Motor neuron (in vitro differentiated cells): Measurements from ENCODE around the gene SAMD7. TPM values are rescaled to one million over a fixed set of nuclear protein-coding genes. Genes with fewer than 3 reads are reported as not detected.

ENCODE experiments used
- ATAC-seq, 8 experiments: fragments of 200-7000 bp; cut with Tn5 transposase; replicated peaks in 6 of 8; 2 replicates each; pipeline ENCODE4 v1.8.0; 2021; ENCODE audit warnings: mild to moderate bottlenecking in 8 of 8, moderate library complexity in 8 of 8
- H3K27ac ChIP-seq, 2 donors: fragments of 250-450 bp; sonication (Bioruptor Pico); 2 replicates each; pipeline ENCODE4 v1.9.0; 2021; ENCODE audit warnings: antibody characterized with exemption in 2 of 2, mild to moderate bottlenecking in 2 of 2, moderate library complexity in 1 of 2
- H3K4me1 ChIP-seq, 2 donors: fragments of 250-450 bp; sonication (Bioruptor Pico); replicated peaks in 1 of 2; 2 replicates each; pipeline ENCODE4 v1.6.1; 2021; ENCODE audit warnings: antibody characterized with exemption in 2 of 2, mild to moderate bottlenecking in 2 of 2, moderate library complexity in 1 of 2
- H3K4me3 ChIP-seq, 5 donors: fragments of 250-450 bp; sonication (Bioruptor Pico); 2 replicates each; pipeline ENCODE4 v1.9.0; 2021; ENCODE audit warnings: antibody characterized with exemption in 5 of 5, mild to moderate bottlenecking in 5 of 5, moderate library complexity in 4 of 5
- WGBS, 10 experiments: fragments of 450-650 bp; shearing (Covaris generic); methylation state at CpG; one replicate each; pipeline ENCODE4 v1.0.0; 2022; 5-methylcytosine and 5-hydroxymethylcytosine counted together
- in situ Hi-C, 9 experiments: fragments of 400-800 bp; cut with MboI; loops; one replicate each; pipeline ENCODE4 v1.15.0; 2021; ENCODE audit warnings: low sequenced_read_pairs in 9 of 9, low pct_unique_long_range_greater_than_20kb in 2 of 9; ENCODE audit not compliant: unreplicated experiment in 9 of 9
- total RNA-seq, 8 experiments: library from RNA; unstranded; fragments of 300-600 nt; gene quantifications; 2 replicates each; pipeline versions ENCODE4 v1.2.3 to v1.2.4, GENCODE V29; 2022

SAMD7 gene
- total RNA-seq, 8 experiments from 2014 or later = 0.08 to 0.19 (median 0.10) TPM; not detected in 5

GRCh38 chr3:169880576-169881250, 30.7 kb upstream of the SAMD7 start:
- Histone ChIP-seq H3K27ac (no peak overlapping the region), H3K4me3 (no peak overlapping the region), H3K4me1 (no peaks in the 10 kb centered on the region)
- 6 to 100% (median 60%) methylated on average over 1 to 3 of the region's 4 CpGs; no CpG with 5 or more reads in 3 of the 10 experiments for WGBS, 10 experiments
- in situ Hi-C loops = no loop called here
- ATAC-seq = no peak

- Histone ChIP-seq H3K4me1 (no peaks in the 10 kb centered on the region), H3K27ac (no peak overlapping the region), H3K4me3 (no peak overlapping the region)
- 0 to 100% (median 77%) methylated on average over 1 to 5 of the region's 5 CpGs; no CpG with 5 or more reads in 4 of the 10 experiments for WGBS, 10 experiments
- in situ Hi-C loops = no loop called here
- ATAC-seq = no peak
Observed at GRCh38 chr3:169886671-169887070, 24.7 kb upstream of the SAMD7 start.

- 20 to 80% (median 73%) methylated on average over 1 to 6 of the region's 7 CpGs; no CpG with 5 or more reads in 2 of the 10 experiments for WGBS, 10 experiments
- no peak overlapping the region for H3K4me3 ChIP-seq
- no peaks in the 10 kb centered on the region for H3K4me1 ChIP-seq
- in situ Hi-C loops = no loop called here
- no peak for ATAC-seq
- no peak overlapping the region for H3K27ac ChIP-seq
Observed at GRCh38 chr3:169891886-169892285, 19.5 kb upstream of the SAMD7 start.

- no peak overlapping the region for H3K27ac ChIP-seq
- ATAC-seq = no peak
- in situ Hi-C loops = no loop called here
Observed at GRCh38 chr3:169894110-169894509, 17.3 kb upstream of the SAMD7 start.

GRCh38 chr3:169895072-169895471, 16.3 kb upstream of the SAMD7 start:
- Histone ChIP-seq H3K4me1 (no peaks in the 10 kb centered on the region), H3K4me3 (no peak overlapping the region), H3K27ac (no peak overlapping the region)
- no peak for ATAC-seq
- 54 to 100% (median 62%) methylated on average over 1 to 6 of the region's 6 CpGs; no CpG with 5 or more reads in 3 of the 10 experiments for WGBS, 10 experiments
- in situ Hi-C loops = no loop called here

More at GRCh38 chr3:169894110-169894509, 17.3 kb upstream of the SAMD7 start:
- 40 to 90% (median 73%) methylated on average over 2 to 7 of the region's 7 CpGs; no CpG with 5 or more reads in 2 of the 10 experiments for WGBS, 10 experiments
- H3K4me1 ChIP-seq = no peaks in the 10 kb centered on the region
- H3K4me3 ChIP-seq = no peak overlapping the region

GRCh38 chr3:169897284-169897683, 14.1 kb upstream of the SAMD7 start:
- H3K4me3 ChIP-seq = no peak overlapping the region
- H3K27ac ChIP-seq = no peak overlapping the region
- H3K4me1 ChIP-seq = no peaks in the 10 kb centered on the region
- no peak for ATAC-seq
- in situ Hi-C loops = no loop called here
- 40 to 100% (median 100%) methylated on average over 1 of the region's 1 CpG; no CpG with 5 or more reads in 3 of the 10 experiments for WGBS, 10 experiments

GRCh38 chr3:169901453-169901852, 9.9 kb upstream of the SAMD7 start:
- Histone ChIP-seq H3K4me1 (no peaks in the 10 kb centered on the region), H3K27ac (no peak overlapping the region), H3K4me3 (no peak overlapping the region)
- in situ Hi-C loops = no loop called here
- no peak for ATAC-seq
- WGBS, 10 experiments = 0 to 83% (median 57%) methylated on average over 1 of the region's 1 CpG; no CpG with 5 or more reads in 1 of the 10 experiments

- Histone ChIP-seq H3K27ac (no peak overlapping the region), H3K4me3 (no peak overlapping the region), H3K4me1 (no peaks in the 10 kb centered on the region)
- in situ Hi-C loops = no loop called here
- no peak for ATAC-seq
- WGBS, 10 experiments = 58 to 96% (median 69%) methylated on average over 1 to 6 of the region's 6 CpGs
Observed at GRCh38 chr3:169905404-169905803, 6.0 kb upstream of the SAMD7 start.

- ATAC-seq = peak in 2 of 8 experiments; percentile 24 to 38
- Histone ChIP-seq H3K4me3 (no peak overlapping the region), H3K27ac (no peak overlapping the region), H3K4me1 (no peaks in the 10 kb centered on the region)
- in situ Hi-C loops = no loop called here
Observed at GRCh38 chr3:169907476-169907875, 3.9 kb upstream of the SAMD7 start.

- 60 to 94% (median 78%) methylated on average over 1 to 4 of the region's 4 CpGs; no CpG with 5 or more reads in 5 of the 10 experiments for whole genome bisulfite sequencing, 10 experiments
- Histone ChIP-seq H3K4me3 (no peak overlapping the region), H3K27ac (no peak overlapping the region), H3K4me1 (no peaks in the 10 kb centered on the region)
- in situ Hi-C loops = no loop called here
- peak in 3 of 8 experiments; percentile 25 to 46 (median 27) for ATAC-seq
Observed at GRCh38 chr3:169907944-169908343, 3.4 kb upstream of the SAMD7 start.

GRCh38 chr3:169913323-169913722, 2.0 kb downstream of the SAMD7 start:
- in situ Hi-C loops = no loop called here
- ATAC-seq = no peak
- Histone ChIP-seq H3K4me1 (no peaks in the 10 kb centered on the region), H3K4me3 (no peak overlapping the region), H3K27ac (no peak overlapping the region)
- WGBS, 10 experiments = 37 to 100% (median 83%) methylated on average over 1 to 3 of the region's 3 CpGs; no CpG with 5 or more reads in 1 of the 10 experiments

- Histone ChIP-seq H3K4me1 (no peaks in the 10 kb centered on the region), H3K27ac (no peak overlapping the region), H3K4me3 (no peak overlapping the region)
- 0 to 88% (median 67%) methylated on average over 1 to 2 of the region's 2 CpGs; no CpG with 5 or more reads in 1 of the 10 experiments for WGBS, 10 experiments
- in situ Hi-C loops = no loop called here
- ATAC-seq = peak in 2 of 8 experiments; percentile 92 to 99
Observed at GRCh38 chr3:169914321-169914720, 2.9 kb downstream of the SAMD7 start.

GRCh38 chr3:169923189-169923588, 11.8 kb downstream of the SAMD7 start:
- WGBS, 10 experiments = 0 to 100% (median 86%) methylated on average over 1 to 6 of the region's 8 CpGs; no CpG with 5 or more reads in 4 of the 10 experiments
- ATAC-seq = peak in 1 of 8 experiments; percentile 43
- H3K27ac ChIP-seq = no peak overlapping the region
- no peak overlapping the region for H3K4me3 ChIP-seq
- in situ Hi-C loops = no loop called here
- H3K4me1 ChIP-seq = no peaks in the 10 kb centered on the region

- no peak for ATAC-seq
- 22 to 88% (median 83%) methylated on average over 1 of the region's 1 CpG; no CpG with 5 or more reads in 5 of the 10 experiments for WGBS, 10 experiments
- H3K27ac ChIP-seq = no peak overlapping the region
- no peak overlapping the region for H3K4me3 ChIP-seq
- H3K4me1 ChIP-seq = no peaks in the 10 kb centered on the region
- in situ Hi-C loops = no loop called here
Observed at GRCh38 chr3:169923831-169924230, 12.5 kb downstream of the SAMD7 start.
